ENCODE measurements around the gene PPP1R18.
"Not testable (repeated sequence)": the region's sequence is repeated elsewhere in the genome, so short reads cannot be mapped to it uniquely, and the experiment has no call there.

Gene PPP1R18

DNA sequence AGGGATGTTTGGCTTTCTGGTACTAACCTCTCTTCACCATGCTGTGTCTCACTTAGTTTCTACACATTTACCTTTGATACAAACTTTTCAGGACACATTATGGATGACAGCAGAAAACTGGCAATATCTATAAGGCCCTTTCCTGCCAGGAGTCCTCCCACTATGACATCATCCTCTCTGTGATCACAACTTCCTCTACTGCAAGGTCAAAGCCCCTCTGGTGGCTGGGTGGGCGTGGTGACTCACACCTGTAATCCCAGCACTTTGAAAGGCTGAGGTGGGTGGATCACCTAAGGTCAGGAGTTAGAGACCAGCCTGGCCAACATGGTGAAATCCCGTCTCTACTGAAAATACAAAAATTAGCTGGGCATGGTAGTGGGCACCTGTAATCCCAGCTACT lies 20.1 kb downstream of the PPP1R18 start:
- DNase-seq, result not testable (repeated sequence)

DNA sequence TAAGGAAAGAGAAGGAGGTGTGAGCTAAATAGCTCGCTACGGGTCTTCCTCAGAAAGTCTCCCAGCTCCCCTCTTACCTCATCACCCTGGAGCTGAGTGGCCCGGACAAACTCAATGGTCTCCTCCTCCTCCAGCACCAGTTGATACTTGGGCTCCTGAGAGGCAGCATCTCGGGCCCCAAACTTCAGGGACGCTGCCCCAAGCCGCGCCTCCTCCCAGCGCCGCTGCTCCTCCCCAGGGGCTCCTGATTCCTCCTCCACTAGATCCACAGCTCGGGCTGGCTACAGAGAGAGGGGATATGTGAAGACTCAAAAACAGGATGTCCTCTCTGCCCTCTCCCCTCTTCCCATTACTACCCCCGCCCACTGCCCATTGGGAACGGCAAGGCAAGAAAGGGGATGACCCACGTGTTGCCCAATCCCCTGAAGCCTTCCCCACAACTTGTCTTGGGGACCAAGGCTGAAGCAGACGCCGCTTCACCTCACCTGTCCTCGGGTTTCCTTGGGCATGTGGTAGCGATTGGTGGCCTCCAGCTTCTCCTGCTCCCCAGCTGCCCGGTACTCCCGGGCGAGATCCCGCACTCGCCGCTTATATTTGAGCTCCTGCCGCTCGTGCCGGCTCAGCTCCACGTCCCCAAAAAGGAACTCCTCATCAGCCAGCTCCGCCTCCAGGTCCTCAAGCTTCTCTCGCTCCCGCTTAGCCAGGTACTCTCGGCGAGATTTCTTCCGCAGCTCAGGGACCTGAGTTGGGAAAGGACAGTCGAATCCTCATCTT lies 21.3 kb downstream of the PPP1R18 start:
- no peak for DNase-seq

- DNase-seq, result not testable (repeated sequence)
Observed at GRCh38 chr6:30657922-30658321, 28.5 kb downstream of the PPP1R18 start.

- no peak for DNase-seq
Observed at GRCh38 chr6:30657454-30657853, 29.0 kb downstream of the PPP1R18 start.

DNA sequence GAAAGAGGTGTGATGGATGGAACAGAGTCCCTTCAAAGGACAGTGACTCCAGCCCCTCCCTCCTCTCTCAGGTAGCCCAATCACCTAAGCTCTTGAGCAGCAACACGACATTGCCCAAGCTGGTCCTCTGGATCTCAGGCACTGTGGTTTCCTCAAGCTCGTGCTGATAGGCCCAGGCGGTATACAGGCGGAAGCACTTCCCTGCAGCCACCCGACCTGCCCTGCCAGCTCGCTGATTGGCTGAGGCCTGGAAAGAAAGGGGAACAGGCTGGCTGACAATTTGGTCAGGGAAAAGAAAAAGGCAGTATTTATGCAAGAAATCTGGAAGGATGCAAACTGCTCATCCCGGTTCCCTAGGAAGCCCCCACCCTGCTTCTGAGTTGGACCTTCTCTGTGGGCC lies 29.9 kb downstream of the PPP1R18 start:
- peak in 2 of 14 donors; percentile 4 to 5 for DNase-seq

- DNase-seq, result no peak
Observed at GRCh38 chr6:30655743-30656094, 30.7 kb downstream of the PPP1R18 start.

- no peak for DNase-seq
Observed at GRCh38 chr6:30654798-30655742, 31.4 kb downstream of the PPP1R18 start.

- DNase-seq, result no peak
Observed at GRCh38 chr6:30651143-30651542, 35.3 kb downstream of the PPP1R18 start.

DNA sequence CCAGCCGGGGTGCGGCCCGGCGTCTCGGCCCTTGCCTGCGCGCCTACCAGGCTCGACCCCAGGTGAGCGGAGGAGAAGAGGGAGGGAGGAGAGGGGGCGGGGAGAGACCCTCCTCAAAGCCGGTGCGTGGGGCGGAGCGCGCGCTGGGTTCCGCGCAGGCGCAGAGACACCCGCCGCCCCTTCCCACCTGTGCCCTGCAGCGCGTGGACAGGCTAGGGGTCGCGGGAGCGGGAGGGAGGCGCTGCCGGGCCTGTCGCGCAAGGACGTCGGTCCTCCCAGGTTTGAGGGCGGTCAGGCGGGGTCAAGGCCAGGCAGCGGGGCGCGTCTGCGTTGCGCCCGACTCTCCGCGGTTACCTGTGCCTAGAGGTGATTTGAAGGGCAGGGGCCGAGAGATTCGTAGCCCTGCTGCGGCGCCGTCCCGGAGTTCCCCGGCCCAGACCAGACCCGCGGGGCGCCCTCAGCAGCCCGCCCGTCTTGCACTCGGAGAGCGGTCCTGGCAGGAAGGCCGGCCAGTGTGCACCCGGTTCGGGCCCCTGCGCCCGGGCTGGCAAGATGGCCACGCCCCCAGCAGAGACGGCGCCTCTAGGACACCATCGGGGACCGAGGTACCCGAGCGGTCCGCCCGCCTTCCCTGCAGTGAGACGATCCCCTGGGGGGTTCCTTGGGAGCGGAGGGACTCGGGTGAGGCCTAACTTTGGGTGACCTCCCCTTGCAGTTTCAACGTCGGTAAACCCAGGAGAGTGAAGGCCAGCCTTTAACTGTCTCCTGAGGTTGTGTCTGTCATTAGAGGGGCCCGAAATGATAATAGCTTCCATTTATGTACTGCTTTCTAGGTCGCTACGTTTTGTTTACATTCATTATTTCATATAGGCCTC lies 39.0 kb downstream of the PPP1R18 start:
- DNase-seq, result peak in 13 of 14 donors; percentile 12 to 91 (median 67)

DNA sequence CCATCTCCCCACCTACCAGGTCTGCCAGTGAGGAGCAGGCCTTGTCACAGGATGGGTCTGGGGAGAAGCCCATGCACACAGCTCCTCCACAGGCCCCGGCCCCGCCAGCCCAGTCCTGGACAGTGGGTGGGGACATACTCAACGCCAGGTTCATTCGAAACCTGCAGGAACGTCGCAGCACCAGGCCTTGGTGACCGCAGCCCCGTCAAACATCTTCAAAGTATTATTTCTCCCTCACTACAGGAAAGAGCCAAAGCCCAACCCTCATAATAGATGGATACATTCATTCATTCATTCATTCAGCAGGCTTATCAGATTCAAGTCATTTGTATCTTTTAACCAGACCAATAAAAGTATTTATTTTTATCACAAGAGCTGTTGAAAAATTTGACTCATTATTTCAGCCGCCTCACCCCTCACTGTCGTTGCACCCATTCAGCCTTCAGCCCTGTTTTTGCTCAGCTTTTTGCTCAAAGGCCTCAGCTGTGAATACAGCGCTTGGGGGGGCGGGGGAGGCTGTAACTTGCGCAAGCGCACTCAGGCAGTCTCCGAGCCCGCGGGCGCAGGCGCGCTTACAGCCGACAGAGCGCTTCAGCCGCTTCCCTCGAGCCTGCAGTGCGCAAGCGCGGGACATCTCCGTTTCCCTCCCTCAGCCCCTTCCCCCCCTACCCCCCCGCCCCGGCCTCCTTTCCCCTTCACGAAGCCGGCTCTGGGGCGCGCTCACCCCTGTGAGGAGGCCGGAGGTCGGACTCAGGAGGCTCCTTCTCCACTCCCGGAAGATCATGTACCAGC lies 39.8 kb downstream of the PPP1R18 start, which contains the start of gene C6orf136:
Gene C6orf136, plus strand, starts transcription at position 684 of the 792 bp plus-strand sequence. Its CDS starts 99 bp downstream, at position 783.
- DNase-seq, result peak; percentile 39 to 95 (median 86)

DNA sequence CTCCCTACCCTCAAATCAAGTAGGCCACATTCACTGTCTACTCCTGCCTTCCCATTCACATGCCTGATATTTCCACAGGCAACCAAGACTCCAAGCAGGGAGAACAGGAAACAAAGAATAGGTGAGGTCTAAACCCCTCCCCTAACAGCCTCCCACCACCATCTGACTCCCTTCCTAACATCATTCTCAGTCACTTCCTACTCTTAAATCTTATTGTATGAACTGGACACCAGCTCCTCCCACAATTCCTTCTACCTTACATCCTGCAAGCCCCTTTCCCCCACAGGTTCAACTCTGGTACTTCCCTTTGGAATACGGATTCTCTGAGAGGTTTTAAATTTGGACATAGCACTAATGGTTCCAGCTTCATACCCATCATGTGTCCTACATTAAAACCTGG lies 40.5 kb downstream of the PPP1R18 start:
- no peak for DNase-seq

GRCh38 chr6:30644769-30645168 lies 41.7 kb downstream of the PPP1R18 start:
- no peak for DNase-seq

GRCh38 chr6:30643656-30644055 lies 42.8 kb downstream of the PPP1R18 start:
- no peak for DNase-seq

DNA sequence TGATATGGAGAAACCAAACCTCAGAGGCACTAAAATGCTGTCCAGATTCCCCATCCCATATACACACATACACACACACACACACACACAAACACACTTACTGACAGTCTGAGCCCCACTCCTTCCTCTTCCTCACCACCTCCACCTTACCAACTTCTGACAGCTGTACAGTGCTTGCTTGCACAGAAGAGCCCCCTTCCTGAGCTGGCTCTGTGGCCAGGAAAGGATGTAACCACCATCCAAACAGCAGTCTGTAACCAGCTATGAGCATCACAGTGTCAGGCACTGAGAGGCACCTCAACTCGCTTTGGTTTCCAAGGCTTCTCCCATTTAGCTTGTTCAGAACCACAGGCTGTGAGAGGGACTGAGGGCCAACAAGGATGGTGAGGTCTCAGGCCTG lies 45.4 kb downstream of the PPP1R18 start:
- DNase-seq, result no peak

DNA sequence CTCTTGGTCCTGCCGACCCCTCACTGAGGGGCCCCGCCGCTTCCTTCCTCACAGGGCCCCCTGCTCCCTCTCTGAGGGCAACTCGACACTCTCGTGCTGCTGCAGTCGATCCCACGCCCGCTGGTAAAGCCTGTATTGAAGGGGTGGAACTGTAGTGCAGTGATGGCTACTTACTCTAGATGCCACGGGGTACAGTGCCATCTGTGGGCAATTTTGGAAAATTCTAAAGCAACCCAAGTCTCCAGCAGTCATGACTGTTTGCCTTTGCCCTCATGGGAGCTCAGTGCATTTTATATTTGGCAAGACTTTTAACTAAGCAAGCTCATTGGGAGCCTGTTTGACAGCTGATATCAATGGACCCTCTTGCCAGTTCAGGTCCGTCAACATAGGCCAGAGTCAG lies 46.0 kb downstream of the PPP1R18 start:
- no peak for DNase-seq

DNA sequence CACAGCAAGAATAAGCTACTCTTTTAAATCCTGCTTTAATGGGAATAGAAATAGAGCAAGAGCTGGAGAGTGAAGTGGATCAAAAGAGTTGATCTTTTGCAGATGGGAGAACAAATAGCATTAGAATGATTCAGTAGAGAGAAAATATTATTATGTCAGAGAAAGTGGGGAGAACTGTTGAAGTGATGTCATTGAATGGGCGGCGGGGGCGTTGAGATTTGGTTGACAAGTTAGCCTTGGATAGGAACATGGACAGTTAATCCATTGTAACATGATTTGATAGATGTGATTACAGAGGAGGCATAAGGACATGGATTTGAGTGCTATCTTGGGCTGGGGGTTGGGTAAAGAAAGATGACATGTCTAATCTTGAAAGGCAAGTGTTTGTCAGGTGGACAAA lies 50.6 kb downstream of the PPP1R18 start:
- DNase-seq, result no peak

- DNase-seq, result peak; percentile 26 to 93 (median 78)
Observed at GRCh38 chr6:30626484-30627366, 59.7 kb downstream of the PPP1R18 start, which contains the start of gene ATAT1. TSS of gene ATAT1 (plus strand) at chr6:30626874.

All from C1 segment of cervical spinal cord (tissue), 14 donors.